ENCODE data around the gene PTMA.

Gene PTMA

GRCh38 chr2:231713730-231714638, 5.7 kb downstream of the PTMA start:
- Histone ChIP-seq H4K20me1 (ENCODE audit: insufficient read depth, low read length) (peaks cover 39% of the 10 kb centered on the region), H3K27ac (ENCODE audit: low read length) (peak overlapping the region; percentile 56; the same call in 1 of the 2 replicates), H3K79me2 (ENCODE audit: low read length) (peaks cover 35% of the 10 kb centered on the region), H2AFZ (ENCODE audit: low read length) (no peak overlapping the region), H3K9ac (ENCODE audit: low read length) (no peak overlapping the region), H3K4me1 (ENCODE audit: low read length) (peaks cover 17% of the 10 kb centered on the region), H3F3A (ENCODE audit: insufficient read depth, low read length) (peaks cover 52% of the 10 kb centered on the region), H3K27me3 (replicated peaks; ENCODE audit: insufficient read depth, low read length) (no peaks in the 10 kb centered on the region), H3K4me3 (ENCODE audit: low read length) (no peak overlapping the region), H3K9me2 (replicated peaks; ENCODE audit: insufficient read depth, low read length) (no peaks in the 10 kb centered on the region), H3K4me2 (ENCODE audit: low read depth, low read length) (no peak overlapping the region), H3K9me3 (replicated peaks; ENCODE audit: insufficient read depth, low read length) (no peaks in the 10 kb centered on the region), H3K36me3 (replicated peaks; ENCODE audit: insufficient read depth, low read length) (peaks cover 2% of the 10 kb centered on the region; the same call in 1 of the 2 replicates)
- no peak for TF ChIP-seq EZH2 (optimal IDR thresholded peaks at IDR 0.05; ENCODE audit: low read depth, low read length)
- TF ChIP-seq, protein P1, sequence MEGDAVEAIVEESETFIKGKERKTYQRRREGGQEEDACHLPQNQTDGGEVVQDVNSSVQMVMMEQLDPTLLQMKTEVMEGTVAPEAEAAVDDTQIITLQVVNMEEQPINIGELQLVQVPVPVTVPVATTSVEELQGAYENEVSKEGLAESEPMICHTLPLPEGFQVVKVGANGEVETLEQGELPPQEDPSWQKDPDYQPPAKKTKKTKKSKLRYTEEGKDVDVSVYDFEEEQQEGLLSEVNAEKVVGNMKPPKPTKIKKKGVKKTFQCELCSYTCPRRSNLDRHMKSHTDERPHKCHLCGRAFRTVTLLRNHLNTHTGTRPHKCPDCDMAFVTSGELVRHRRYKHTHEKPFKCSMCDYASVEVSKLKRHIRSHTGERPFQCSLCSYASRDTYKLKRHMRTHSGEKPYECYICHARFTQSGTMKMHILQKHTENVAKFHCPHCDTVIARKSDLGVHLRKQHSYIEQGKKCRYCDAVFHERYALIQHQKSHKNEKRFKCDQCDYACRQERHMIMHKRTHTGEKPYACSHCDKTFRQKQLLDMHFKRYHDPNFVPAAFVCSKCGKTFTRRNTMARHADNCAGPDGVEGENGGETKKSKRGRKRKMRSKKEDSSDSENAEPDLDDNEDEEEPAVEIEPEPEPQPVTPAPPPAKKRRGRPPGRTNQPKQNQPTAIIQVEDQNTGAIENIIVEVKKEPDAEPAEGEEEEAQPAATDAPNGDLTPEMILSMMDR (IDR thresholded peaks at IDR 0.05; ENCODE audit: low read length) = peak; percentile 80
- DNase-seq = peak; percentile 89

DNA sequence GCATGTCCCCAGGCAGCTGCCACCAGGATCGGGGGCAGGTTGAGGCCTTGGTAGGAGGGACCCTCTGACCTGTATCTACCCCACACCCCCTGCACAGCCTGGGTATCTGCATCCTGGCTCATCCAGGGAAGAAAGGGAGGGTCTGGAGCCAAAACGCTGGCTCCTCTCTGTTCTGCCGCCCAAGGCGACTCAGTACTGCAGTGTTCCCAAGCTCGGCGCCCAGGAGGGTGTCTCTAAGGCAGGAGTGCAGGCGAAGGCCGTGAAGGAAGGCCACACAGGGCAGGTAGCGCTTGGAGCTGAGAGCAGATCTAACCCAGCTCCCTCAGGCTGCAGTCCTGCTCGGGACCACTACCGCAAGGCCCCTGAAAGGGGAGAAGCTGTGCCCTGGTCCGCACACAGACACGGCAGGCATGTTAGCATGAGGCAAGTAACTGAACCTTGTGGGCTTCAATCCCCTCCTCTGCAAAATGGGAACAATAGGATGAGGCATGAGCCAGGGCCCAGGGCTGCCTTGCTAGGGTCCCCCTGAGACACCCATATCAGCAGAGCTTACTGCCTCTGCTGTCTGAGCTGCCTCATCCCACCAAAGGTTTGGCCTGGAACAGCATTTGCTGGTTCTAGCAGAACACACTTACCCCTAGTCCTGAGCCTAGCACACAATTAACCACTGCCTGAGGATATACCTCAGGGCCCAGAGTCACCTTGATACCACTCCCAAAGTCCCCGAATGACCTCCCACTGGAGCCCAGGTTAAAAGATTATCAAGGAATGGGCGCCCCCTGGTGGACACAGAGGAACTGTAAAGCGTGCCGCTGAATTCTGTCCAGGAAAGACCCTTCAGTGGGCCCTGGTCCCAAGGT, 6.5 kb downstream of the PTMA start:
- TF ChIP-seq EZH2 (optimal IDR thresholded peaks at IDR 0.05; ENCODE audit: low read depth, low read length) = no peak
- TF ChIP-seq, protein P1 (IDR thresholded peaks at IDR 0.05; ENCODE audit: low read length) = peak; percentile 80
- peak overlapping the region; percentile 56; the same call in 1 of the 2 replicates for H3K27ac ChIP-seq (ENCODE audit: low read length)
- no peak overlapping the region for H2AFZ ChIP-seq (ENCODE audit: low read length)
- H3K79me2 ChIP-seq (ENCODE audit: low read length) = peaks cover 26% of the 10 kb centered on the region
- no peak overlapping the region for H3K9ac ChIP-seq (ENCODE audit: low read length)
- H4K20me1 ChIP-seq (ENCODE audit: insufficient read depth, low read length) = peaks cover 30% of the 10 kb centered on the region
- H3K9me2 ChIP-seq (replicated peaks; ENCODE audit: insufficient read depth, low read length) = no peaks in the 10 kb centered on the region
- H3K27me3 ChIP-seq (replicated peaks; ENCODE audit: insufficient read depth, low read length) = no peaks in the 10 kb centered on the region
- peaks cover 17% of the 10 kb centered on the region for H3K4me1 ChIP-seq (ENCODE audit: low read length)
- no peaks in the 10 kb centered on the region for H3K9me3 ChIP-seq (replicated peaks; ENCODE audit: insufficient read depth, low read length)
- H3K4me3 ChIP-seq (ENCODE audit: low read length) = no peak overlapping the region
- H3K4me2 ChIP-seq (ENCODE audit: low read depth, low read length) = no peak overlapping the region
- peaks cover 44% of the 10 kb centered on the region for H3F3A ChIP-seq (ENCODE audit: insufficient read depth, low read length)
- peaks cover 2% of the 10 kb centered on the region; the same call in 1 of the 2 replicates for H3K36me3 ChIP-seq (replicated peaks; ENCODE audit: insufficient read depth, low read length)
- peak; percentile 67 for DNase-seq

DNA sequence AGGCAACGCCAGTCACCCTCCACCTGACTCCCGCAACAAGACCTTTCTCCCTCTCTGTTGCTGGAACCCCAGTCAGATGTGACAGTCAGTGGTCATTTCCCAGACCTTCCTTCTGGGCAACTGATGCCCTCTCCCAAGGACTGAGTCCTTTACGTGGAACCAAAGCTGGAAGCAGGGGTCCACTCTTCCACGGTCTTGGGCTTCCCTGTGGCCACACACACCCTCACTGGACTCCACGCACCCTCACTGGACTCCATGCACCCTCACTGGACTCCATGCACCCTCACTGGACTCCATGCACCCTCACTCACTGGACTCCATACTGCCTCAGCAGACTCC, 7.1 kb downstream of the PTMA start:
- Histone ChIP-seq H4K20me1 (ENCODE audit: insufficient read depth, low read length) (peaks cover 27% of the 10 kb centered on the region), H3K9ac (ENCODE audit: low read length) (no peak overlapping the region), H3K27me3 (replicated peaks; ENCODE audit: insufficient read depth, low read length) (no peaks in the 10 kb centered on the region), H3K4me1 (ENCODE audit: low read length) (peaks cover 17% of the 10 kb centered on the region), H3K79me2 (ENCODE audit: low read length) (peaks cover 21% of the 10 kb centered on the region), H3K4me3 (ENCODE audit: low read length) (no peak overlapping the region), H2AFZ (ENCODE audit: low read length) (no peak overlapping the region), H3K27ac (ENCODE audit: low read length) (no peak overlapping the region), H3K36me3 (replicated peaks; ENCODE audit: insufficient read depth, low read length) (peaks cover 2% of the 10 kb centered on the region; the same call in 1 of the 2 replicates), H3K9me2 (replicated peaks; ENCODE audit: insufficient read depth, low read length) (no peaks in the 10 kb centered on the region), H3F3A (ENCODE audit: insufficient read depth, low read length) (peaks cover 40% of the 10 kb centered on the region), H3K9me3 (replicated peaks; ENCODE audit: insufficient read depth, low read length) (no peaks in the 10 kb centered on the region), H3K4me2 (ENCODE audit: low read depth, low read length) (no peak overlapping the region)
- DNase-seq = no peak
- TF ChIP-seq EZH2 (optimal IDR thresholded peaks at IDR 0.05; ENCODE audit: low read depth, low read length) (no peak), EZH2phosphoT487 (IDR thresholded peaks at IDR 0.05; ENCODE audit: low read length) (no peak)
- TF ChIP-seq, protein P1 (IDR thresholded peaks at IDR 0.05; ENCODE audit: low read length) = no peak

Data from MM.1S (cell line).